Right lobe of liver (tissue), 4 donors: Measurements from ENCODE around the gene SUMO1.

Source experiments
- CTCF ChIP-seq, 4 donors: fragments of 200-600 bp in 3 of 4; fragments of 450-650 bp in 1 of 4; IDR thresholded peaks; one replicate each; pipeline versions ENCODE4 v1.5.1 to v1.8.0; 2016 to 2022; ENCODE audit warnings: antibody characterized with exemption in 4 of 4, mild to moderate bottlenecking in 2 of 4
- POLR2A ChIP-seq: fragments of 450-650 bp; IDR thresholded peaks from one replicate; pipeline ENCODE4 v1.6.1; 2017; ENCODE audit warnings: antibody characterized with exemption, mild to moderate bottlenecking
- donor health status: DM: no; HTN: no; CAD: no.
- donor health status: DM: no; HTN: no; CAD: no.
- donor health status: DM: no; HTN: yes; CAD: no.

DNA sequence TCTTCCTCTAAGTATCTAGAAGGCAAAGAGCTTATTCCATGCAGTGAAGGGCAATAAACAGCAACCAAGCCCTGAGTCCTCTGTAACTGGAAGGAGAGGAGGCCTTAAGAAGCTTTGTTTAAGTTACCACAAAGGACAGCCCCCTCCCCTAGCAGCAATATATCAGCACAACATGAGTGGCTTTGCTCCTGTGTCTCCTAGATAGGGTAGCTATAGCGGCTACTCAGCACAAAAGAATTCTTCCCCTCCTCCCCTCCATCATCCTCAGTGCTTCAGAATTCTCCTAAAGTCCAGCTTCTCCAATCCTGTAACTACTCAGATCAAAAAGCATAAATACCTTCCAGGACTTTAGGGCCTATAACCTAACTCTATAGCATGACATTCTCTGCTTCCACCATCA lies 16.5 kb downstream of the SUMO1 start:
- TF ChIP-seq CTCF (IDR thresholded peaks at IDR 0.05) (no peak), POLR2A (no peak)
